ENCODE results near the gene RFNG. TPM values are rescaled to one million over a fixed set of nuclear protein-coding genes. Genes with fewer than 3 reads are reported as not detected.
"Not testable (repeated sequence)": the region's sequence is repeated elsewhere in the genome, so short reads cannot be mapped to it uniquely, and the experiment has no call there.

The RFNG gene
- total RNA-seq, 1 experiment from 2014 or later = 14.3 TPM

DNA sequence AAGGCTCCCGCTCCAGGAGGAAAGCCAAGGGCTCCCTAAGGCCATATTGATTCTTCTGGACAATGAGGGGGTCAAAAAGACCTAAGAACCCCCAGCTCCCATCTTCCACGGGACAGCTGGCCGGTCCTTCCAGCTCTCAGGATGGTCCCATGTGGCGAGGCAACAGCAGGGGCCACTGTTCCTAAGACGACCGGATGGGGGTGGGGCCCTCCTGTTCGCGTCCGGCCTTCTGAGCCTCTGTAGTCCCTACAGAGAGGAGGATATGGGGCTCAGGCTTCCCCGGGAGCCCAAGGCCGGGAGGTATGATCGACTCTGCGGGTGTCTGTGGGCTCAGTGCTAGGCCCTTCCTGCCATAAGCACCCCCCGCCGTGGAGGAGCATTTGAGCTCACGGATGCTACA, 8.1 kb downstream of the RFNG start:
- DNase-seq (ENCODE audit: low read depth) = no peak

DNA sequence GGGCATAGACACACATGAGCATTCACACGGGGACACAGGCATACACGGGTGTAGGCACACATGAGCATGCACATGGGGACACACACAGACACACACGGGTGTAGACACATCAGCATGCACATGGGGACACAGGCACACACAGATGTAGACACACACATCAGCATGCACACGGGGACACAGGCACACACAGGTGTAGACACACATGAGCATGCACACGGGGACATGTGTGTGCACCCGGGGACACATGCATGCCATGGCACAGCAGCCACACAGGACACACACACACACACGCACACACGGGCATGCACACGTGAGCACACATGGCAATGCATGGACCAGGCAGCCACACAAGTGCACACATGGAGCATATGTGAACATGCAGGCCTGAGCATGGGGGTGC, 9.0 kb downstream of the RFNG start:
- DNase-seq (ENCODE audit: low read depth) = no peak

DNA sequence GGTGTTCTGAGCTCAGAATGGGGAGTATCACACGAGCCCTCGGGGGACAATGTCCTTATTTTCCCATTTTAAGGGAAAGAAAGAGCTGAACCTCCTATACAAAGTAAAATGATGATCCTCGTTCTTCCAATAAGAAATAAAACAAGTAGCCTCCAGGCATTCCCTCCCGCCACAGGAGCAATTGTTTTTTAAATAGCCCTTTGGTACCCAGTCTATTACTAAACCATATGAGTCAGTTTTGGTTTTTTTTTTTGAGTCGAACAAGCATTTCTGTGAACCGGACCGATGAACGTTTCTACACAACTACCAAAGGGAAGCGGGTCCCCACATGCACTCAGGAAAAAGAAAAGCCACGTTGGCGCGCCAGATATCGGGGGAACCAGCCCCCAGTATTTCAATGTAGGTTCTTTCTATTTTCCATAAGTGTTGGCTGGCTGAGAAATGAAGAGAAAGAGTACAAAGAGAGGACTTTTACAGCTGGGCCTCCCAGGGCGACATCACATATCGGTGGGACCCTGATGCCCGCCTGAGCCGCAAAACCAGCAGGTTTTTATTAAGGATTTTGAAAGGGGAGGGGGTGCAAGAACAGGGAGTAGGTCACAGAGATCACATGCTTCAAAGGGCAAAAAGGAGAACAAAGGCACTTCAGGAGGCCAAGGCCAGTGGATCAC, 10.3 kb downstream of the RFNG start:
- peak; percentile 40 for DNase-seq (ENCODE audit: low read depth)

DNA sequence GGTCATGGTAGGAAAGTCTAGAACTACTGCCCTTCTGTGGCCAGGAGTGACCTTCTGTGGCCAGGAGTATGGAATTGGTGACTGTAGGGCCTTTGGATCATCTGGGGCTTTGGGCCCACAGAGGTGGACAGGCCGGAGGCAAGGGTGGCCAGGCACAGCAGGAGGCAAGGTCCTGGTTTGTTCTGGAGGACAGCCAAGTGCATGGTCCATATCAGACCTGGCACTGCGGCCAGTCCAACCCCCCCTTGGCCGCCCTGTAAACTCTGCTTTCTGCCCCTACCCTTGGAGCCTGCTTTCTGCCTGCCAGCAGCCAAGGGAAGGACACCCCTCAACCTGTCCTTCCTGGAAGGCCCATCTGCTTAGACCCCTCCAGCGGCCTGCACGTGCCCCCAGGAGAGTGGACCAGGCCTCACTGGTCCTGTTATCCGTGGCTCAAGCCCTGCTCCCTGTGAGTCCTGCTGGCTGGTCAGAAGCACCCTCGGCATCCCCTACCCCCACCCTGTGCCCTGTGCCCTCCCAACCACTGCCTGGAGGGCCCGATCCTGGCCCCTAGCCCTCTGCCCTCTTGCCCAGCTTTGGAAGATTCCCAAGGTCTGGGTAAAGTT, 11.8 kb downstream of the RFNG start:
- no peak for DNase-seq (ENCODE audit: low read depth)

DNA sequence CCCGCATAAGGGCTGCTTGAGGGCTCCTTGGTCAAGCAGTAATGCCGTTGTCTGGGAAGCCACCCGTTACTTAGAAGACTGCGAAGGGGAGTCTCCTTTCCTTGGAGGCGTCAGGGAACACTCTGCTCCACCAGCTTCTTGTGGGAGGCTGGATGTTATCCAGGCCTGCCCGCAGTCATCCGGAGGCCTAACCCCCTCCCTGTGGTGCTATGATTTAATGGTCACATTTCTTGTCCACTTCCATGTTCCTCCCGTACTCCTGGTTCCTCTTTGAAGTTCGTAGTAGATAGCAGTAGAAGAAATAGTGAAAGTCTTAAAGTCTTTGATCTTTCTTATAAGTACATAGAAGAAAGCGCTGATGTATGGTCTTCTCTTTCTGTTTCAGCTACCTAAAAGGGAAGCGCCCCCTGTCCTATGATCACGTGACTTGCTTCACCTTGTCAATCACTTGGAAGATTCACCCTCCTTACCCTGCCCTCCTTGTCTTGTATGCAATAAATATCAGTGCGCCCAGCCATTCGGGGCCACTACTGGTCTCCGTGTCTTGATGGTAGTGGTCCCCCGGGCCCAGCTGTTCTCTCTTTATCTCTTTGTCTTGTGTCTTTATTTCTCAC, 12.7 kb downstream of the RFNG start:
- DNase-seq (ENCODE audit: low read depth) = not testable (repeated sequence)

DNA sequence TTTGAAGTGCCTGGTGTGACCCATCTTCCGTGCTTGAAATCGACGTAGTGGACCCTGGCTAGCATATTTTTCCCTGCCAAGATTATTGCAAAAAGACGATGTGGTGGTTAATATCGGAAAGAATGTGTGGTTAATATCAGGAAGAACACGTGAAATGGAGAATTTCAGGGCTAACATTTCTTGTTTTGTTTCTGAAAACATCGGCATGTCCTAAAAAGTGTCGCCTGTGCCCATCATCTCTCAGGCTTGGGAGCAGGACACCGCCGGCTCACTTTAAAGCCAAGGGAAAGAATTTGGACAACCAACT, 13.8 kb downstream of the RFNG start:
- DNase-seq (ENCODE audit: low read depth) = no peak

DNA sequence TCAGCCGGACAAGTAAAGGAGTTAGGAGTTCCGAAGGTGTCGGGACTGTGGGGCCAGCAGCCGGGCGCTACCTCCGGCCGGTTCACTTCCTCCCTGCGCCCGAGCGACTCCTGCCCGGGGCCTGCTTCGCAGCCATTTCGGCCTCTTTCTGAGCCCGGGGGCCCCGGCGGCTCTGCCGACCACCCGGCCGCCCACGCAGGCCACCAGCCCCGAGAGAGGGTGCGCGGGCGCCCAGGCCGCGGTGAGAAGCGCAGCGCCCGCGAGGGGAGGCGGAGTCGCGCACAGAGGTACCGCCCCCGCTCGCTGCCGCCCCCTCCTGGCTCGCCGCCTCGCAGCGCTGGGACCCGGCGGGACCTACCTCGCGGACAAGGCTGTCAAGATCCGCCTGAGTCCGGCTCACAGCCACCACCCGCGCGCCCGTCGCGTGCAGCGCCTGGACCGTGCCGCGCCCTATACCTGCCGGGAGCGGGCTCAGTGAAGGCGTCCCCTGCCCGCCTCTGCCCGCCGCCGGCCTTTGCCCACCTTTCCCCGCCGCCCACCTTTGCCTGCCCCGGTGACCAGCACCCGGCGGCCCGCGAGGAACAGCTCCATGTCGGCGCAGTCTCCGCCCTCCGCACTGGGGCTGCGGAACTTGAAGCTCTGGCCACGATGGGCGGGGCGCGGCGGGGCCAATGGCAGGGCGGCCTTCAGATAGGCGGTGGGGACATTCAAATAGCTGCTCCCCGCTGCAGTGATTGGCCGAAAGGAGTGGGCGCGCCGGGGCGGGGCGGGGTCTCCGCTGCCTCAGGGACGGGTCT, 14.3 kb downstream of the RFNG start, which contains the start of gene DCXR:
DCXR (minus strand) TSS at position 606 of the 797 bp plus-strand sequence; CDS start at position 591, 15 bp downstream.
- peak; percentile 93 for DNase-seq (ENCODE audit: low read depth)

DNA sequence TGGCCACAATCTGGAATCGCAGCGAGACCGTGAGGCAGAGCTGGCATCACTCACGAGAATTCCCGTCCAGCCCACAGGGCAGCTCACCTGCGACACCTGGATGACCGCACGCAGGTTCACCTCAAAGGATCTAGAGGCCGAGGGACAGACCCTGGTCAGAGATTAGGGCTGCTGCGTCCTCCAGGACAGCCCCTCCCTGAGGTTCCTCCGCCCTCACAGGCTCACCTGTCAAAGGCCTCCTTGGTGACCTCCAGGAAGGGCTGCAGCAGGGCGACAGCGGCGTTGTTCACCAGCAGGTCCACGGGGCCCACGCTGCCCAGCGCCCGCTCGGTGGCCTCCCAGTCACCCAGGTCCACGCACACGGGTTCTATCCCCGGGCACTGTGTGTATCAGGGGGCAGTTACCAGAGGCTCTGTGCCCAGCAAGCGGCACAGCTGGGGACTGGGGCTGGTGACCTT, 14.9 kb downstream of the RFNG start:
- DNase-seq (ENCODE audit: low read depth) = no peak

DNA sequence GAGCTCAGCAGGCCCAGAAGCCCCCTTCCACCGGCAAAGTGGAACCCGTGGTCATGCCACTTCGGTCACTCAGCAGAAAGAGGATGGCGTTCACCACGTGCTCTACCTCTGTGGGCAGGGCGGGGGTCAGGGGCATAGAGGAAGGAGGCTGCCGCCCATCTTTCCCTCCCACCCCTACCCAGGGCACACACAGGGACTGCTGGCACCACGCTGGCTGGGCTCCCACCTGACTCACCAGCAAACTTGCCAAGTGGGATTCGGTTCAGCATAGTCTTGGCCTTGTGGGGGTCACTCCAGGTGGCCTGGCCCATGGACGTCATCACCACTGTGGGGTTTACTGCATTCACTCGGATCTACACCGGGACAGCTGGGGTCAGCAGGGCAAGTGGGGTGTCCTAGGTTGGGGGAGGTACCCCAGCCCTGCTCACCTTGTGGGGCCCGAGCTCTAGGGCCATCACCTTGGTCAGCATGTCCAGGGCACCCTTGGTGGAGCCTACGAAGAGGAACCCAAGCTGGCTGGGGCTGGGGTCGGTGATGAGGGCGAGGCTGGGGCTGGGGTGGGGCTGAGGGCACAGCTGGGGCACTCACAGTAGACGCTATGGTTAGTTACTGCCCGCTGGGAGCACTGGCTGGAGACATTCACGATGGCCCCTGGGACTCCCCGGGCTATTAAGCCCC, 15.5 kb downstream of the RFNG start:
- DNase-seq (ENCODE audit: low read depth) = no peak

DNA sequence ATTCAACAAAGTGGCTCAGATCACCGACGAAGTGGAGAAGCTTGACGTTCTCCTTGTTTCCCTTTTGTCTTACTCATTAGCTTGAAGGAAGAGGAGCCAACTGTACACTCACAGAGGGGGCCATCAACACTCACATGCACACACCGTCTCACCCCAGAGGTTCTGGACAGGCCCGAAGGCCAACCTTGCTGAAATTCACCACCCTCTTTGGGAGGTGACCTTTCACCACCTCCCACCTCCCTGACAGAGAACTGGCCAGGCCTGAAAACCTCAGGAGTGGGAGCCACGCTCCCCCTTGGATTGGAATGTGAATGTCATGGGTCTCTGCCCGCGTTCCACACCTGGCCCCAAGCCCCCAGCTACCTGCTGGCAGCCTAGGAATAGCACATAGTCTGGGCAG, 16.1 kb downstream of the RFNG start:
- DNase-seq (ENCODE audit: low read depth) = no peak

DNA sequence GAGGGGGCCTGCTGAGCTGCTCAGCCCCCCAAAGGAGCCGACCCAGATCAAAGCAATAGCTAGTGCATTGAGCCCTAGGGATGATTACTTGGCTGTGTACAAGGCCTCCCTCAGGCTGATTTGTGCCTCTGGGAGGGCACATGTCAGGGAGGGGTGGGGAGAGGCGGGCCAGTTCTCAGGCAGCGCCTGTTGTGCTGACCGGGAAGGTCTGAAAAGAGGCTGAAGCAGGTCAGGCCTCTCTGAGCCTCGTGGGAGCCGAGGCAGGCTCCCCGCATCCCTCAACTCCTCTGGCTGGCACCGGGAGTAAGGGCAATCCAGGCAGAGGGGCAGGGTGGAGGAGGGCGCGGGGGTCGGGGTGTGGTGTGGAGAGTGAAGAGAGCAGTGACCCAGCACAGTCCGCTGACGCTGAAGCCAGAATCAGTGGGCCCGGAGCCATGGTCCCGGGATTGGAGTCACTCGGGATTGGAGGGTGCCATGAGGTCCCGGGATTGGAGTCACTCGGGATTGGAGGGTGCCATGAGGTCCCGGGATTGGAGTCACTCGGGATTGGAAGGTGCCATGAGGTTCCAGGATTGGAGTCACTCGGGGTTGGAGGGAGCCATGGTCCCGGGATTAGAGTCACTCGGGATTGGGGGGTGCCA, 17.1 kb downstream of the RFNG start:
- DNase-seq (ENCODE audit: low read depth) = no peak

DNA sequence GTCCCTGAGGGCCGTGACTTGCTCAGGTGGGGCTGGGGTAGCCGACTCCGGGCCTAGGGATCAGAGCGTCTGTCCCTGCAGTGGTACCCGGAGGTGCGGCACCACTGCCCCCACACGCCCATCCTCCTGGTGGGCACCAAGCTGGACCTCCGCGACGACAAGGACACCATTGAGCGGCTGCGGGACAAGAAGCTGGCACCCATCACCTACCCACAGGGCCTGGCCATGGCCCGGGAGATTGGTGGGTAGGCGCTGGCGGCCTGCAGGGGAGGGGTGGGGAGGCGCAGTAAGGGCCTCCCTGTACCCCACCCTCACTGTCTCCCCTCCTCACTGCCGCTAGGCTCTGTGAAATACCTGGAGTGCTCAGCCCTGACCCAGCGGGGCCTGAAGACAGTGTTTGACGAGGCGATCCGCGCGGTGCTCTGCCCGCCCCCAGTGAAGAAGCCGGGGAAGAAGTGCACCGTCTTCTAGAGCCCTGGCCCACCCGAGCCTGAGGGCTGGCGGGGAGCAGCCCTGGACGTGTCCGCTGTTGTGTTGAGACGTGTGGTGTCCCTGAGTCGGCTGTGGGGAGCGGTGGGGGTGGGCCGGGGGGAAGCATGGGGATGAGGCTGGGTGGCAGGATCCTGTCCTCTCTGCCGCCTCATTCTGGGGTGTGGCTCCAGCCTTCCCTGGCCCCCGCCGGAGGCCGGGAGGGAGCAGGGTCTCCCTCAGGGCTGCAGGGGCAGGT, 18.1 kb downstream of the RFNG start:
- no peak for DNase-seq (ENCODE audit: low read depth)

DNA sequence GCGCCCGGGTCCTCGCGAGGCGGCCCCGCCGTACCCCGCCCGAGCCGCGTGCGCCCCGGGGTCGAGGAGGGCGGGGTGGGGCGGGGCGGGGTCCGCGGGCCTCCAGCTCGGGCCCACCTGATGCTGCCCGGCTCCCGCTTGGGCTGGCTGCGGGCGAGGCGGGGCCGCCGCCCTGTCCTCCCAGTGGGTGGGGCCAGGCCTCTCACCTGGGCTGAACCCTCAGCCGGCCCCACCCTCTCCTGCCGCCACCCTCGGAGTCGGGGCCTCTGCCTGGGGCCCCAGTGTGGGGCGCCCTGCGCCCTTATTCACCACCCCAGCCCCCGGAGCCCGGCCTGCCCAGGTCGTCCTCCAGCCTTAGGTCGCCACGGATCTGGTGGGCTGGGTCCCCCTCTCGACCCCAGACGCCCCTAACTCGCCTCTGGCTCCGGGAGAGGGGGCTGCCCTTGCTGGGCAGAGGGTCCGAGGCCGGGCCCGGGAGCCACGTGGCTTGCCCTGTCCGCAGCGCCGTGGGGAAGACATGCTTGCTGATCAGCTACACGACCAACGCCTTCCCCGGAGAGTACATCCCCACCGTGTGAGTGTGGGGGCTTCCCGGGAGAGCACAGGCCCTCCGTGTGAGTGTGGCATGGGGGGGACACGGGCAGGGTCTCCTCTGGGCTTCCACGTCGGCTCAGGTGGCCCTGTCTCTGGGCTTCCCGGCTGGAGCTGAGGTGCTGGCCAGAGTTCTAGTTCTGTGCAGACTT, 19.6 kb downstream of the RFNG start:
- DNase-seq (ENCODE audit: low read depth) = no peak

DNA sequence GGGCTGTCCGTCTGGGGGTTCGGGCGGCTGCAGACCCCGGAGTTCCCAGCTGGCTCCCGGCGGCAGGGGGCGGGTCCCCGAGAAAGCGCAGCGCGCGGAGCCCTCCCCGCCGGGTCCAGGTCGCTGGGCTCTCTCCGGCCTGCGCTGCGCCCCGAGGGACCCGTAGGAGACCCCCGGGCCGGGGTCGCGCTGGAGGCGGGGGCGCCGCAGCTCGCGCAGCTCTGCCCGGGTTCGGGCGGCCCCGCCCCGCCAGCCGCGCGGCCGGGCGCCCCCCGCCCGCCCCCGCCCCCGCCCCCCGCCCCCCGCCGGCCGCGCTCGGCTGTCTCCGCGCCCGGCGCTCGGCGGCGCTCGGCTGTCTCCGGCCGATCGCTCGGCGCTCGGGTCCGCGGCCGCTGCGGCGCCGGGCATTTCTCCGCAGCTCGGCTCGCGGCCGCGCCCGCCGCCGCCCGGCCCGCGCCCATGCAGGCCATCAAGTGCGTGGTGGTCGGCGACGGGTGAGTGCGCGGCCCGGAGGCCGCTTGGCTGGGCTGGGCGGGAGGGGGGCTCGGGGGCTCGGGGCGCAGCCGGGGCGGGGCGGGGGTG, 20.2 kb downstream of the RFNG start, which contains the start of gene RAC3:
RAC3 (plus strand) TSS at position 376 of the 582 bp plus-strand sequence; CDS start at position 460, 84 bp downstream.
- DNase-seq (ENCODE audit: low read depth) = no peak

DNA sequence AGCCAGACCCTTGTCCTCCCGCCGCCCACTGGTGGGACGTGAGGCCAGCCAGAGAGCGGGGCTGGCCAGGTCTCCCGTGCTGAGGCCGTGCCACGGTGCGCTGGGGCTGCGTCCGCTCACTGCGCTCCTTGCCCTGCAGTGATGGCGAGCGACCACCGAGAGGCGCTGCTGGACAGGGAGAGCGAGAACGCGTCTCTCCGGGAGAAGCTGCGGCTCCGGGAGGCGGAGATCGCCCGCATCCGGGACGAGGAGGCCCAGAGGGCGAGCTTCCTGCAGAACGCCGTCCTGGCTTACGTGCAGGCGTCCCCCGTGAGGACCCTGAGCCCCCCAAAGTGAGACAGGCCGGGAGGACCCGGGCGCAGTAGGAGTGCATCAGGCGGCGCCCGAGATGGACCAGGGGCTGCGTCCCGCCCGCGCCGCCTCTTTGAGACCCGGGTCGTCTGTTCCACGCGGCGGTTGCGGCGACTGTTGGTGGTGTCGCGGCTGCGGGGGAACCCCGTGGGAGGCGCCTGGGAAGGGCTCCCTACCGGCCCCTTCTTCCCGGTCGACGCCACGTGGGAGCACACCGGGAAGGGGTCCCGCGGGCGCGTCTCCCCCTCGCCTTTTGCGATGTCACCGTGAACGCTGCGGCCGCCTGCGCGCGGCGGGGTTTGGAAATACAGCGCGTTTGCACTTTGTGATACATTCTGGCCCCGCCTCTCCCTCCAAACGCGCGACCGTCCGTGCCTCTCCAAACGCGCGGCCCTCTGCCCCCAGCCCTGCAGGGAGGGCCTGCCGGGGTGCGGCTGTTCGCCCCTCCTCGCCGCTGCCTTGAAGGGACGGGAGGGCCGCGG, 20.9 kb downstream of the RFNG start:
- peak; percentile 66 for DNase-seq (ENCODE audit: low read depth)

DNA sequence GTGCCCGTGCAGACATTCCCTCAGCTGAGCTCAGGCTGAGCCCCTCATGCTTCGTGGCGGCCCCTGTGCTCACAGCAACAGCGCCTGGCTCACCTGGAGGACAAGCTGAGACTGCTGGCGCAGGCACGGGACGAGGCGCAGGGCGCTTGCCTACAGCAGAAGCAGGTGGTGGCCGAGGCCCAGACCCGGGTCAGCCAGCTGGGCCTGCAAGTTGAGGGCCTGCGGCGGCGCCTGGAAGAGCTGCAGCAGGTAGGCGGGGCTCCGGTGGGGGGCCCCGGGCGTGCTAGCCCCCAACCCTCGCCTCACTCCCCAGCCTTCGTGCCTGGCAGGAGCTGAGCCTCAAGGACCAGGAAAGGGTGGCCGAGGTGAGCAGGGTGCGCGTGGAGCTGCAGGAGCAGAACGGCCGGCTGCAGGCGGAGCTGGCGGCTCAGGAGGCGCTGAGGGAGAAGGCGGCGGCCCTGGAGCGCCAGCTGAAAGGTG, 21.6 kb downstream of the RFNG start:
- DNase-seq (ENCODE audit: low read depth) = no peak

DNA sequence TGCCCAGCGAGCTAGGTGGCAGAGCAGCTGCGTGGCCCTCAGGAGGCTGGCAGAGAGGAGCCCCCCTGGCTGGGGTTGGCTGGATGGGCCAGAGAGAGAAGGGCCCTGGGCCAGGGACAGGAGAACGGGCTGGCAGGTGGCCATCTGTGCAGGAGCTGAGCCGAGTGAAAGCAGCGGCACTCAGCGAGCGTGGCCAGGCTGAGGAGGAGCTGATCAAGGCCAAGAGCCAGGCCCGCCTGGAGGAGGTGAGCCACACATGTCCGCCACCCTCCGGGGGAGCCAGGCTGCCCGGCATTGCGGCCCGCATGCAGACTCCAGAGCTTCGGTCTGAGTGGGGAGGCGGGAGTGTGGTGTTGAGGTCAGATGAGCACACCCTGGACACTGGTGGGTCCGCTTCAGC, 22.2 kb downstream of the RFNG start:
- no peak for DNase-seq (ENCODE audit: low read depth)

DNA sequence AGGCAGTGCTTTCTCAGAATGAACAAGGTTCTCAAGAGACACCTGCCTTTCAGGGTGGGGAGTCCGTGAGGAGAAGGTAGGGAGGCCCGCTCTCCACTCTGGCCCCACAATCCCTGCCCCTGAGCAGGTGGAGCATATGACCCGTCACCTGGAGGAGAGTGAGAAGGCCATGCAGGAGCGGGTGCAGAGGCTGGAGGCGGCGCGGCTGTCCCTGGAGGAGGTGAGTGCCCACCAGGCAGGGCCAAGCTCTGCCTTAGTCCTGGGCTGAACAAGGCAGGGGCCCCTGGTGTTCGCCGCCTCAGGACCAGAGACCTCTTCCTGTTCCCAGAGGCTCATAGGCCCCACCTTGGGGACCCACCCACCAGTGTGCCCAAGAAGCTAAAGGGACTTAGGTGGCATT, 22.6 kb downstream of the RFNG start:
- no peak for DNase-seq (ENCODE audit: low read depth)
